Karpas-422 (cell line): ENCODE data around the gene AZIN2. TPM values are rescaled to one million over a fixed set of nuclear protein-coding genes. Genes with fewer than 3 reads are reported as not detected.
"Not testable (repeated sequence)": the region's sequence is repeated elsewhere in the genome, so short reads cannot be mapped to it uniquely, and the experiment has no call there.

Experiments used
- DNase-seq: peaks from one replicate; pipeline ENCODE4 v3.0.0-alpha.2; 2015
- H2AFZ ChIP-seq: fragments of 200-600 bp; sonication (generic); 2 replicates; pipeline ENCODE4 v1.6.1; 2014; ENCODE audit warnings: antibody characterized with exemption, low read length, mixed read lengths
- H3K27ac ChIP-seq: fragments of 200-600 bp; sonication (generic); 2 replicates; pipeline ENCODE4 v1.5.1; 2014; ENCODE audit warnings: mild to moderate bottlenecking, low read length, moderate library complexity
- H3K27me3 ChIP-seq: fragments of 200-600 bp; sonication (generic); 2 replicates; pipeline ENCODE4 v1.6.1; 2014; ENCODE audit warnings: low read length, mixed read lengths
- H3K36me3 ChIP-seq: fragments of 200-600 bp; sonication (generic); 2 replicates; pipeline ENCODE4 v1.6.1; 2014; ENCODE audit warnings: low read length, mixed read lengths; ENCODE audit not compliant: insufficient read depth
- H3K4me1 ChIP-seq: fragments of 200-600 bp; sonication (generic); 2 replicates; pipeline ENCODE4 v1.6.1; 2014; ENCODE audit warnings: mild to moderate bottlenecking, low read length, mixed read lengths
- H3K4me2 ChIP-seq: fragments of 200-600 bp; sonication (generic); 2 replicates; pipeline ENCODE4 v1.6.1; 2014; ENCODE audit warnings: low read length, low read depth, mild to moderate bottlenecking; ENCODE audit not compliant: poor library complexity, severe bottlenecking
- H3K4me3 ChIP-seq: fragments of 200-600 bp; sonication (generic); 2 replicates; pipeline ENCODE4 v1.5.1; 2014; ENCODE audit warnings: mild to moderate bottlenecking, antibody characterized with exemption, low read length, mixed read lengths
- H3K79me2 ChIP-seq: fragments of 200-600 bp; sonication (generic); 2 replicates; pipeline ENCODE4 v1.6.1; 2014; ENCODE audit warnings: mild to moderate bottlenecking, low read length, mixed read lengths
- H3K9ac ChIP-seq: fragments of 200-600 bp; sonication (generic); 2 replicates; pipeline ENCODE4 v1.6.0; 2014; ENCODE audit warnings: low read length
- H3K9me2 ChIP-seq: fragments of 200-600 bp; sonication (generic), shearing (Covaris generic); replicated peaks from 2 replicates; pipeline ENCODE4 v1.6.0; 2014; ENCODE audit warnings: mild to moderate bottlenecking, low read length, moderate library complexity; ENCODE audit not compliant: insufficient read depth
- H3K9me3 ChIP-seq: fragments of 300-700, 200-600 bp; sonication (generic); 2 replicates; pipeline ENCODE4 v1.6.1; 2014; ENCODE audit warnings: low read length, mixed read lengths
- H4K20me1 ChIP-seq: fragments of 200-600 bp; sonication (generic); 2 replicates; pipeline ENCODE4 v1.6.1; 2014; ENCODE audit warnings: mild to moderate bottlenecking, antibody characterized with exemption, low read length, low read depth; ENCODE audit not compliant: insufficient read depth
- total RNA-seq: library from RNA; depleted of rRNA; stranded (reverse); fragments of >200 nt; shearing (Covaris generic); gene quantifications from 2 replicates; pipeline ENCODE4 v1.2.3, GENCODE V29; 2014; ENCODE audit warnings: low replicate concordance

The AZIN2 gene
- total RNA-seq, 1 experiment from 2014 or later, result 0.30 TPM

- Histone ChIP-seq H2AFZ (no peak overlapping the region), H3K9me3 (no peaks in the 10 kb centered on the region), H3K36me3 (0 out of 2 replicates have a peak, but pooled peaks cover 4% of the 10 kb centered on the region), H4K20me1 (no peaks in the 10 kb centered on the region), H3K9ac (no peak overlapping the region), H3K27ac (no peak overlapping the region), H3K27me3 (no peaks in the 10 kb centered on the region), H3K4me1 (peaks cover 28% of the 10 kb centered on the region), H3K79me2 (peaks cover 8% of the 10 kb centered on the region), H3K9me2 (no peaks in the 10 kb centered on the region), H3K4me2 (no peak overlapping the region), H3K4me3 (no peak overlapping the region)
- DNase-seq, result no peak
These were observed 40.8 kb downstream of the AZIN2 start for GRCh38 chr1:33121728-33122127.

- H3K79me2 ChIP-seq, result peaks cover 10% of the 10 kb centered on the region
These were observed 41.7 kb downstream of the AZIN2 start for GRCh38 chr1:33122483-33123178.

GRCh38 chr1:33123266-33123665 is 42.3 kb downstream of the AZIN2 start:
- H2AFZ ChIP-seq, result no peak overlapping the region
- H3K36me3 ChIP-seq, result 0 out of 2 replicates have a peak, but pooled peaks cover 4% of the 10 kb centered on the region
- H3K9me2 ChIP-seq, result no peaks in the 10 kb centered on the region
- no peaks in the 10 kb centered on the region for H3K9me3 ChIP-seq
- peaks cover 34% of the 10 kb centered on the region for H3K4me1 ChIP-seq
- H4K20me1 ChIP-seq, result no peaks in the 10 kb centered on the region
- H3K27ac ChIP-seq, result no peak overlapping the region
- H3K4me3 ChIP-seq, result no peak overlapping the region
- DNase-seq, result no peak
- H3K4me2 ChIP-seq, result no peak overlapping the region
- peaks cover 12% of the 10 kb centered on the region for H3K79me2 ChIP-seq
- no peak overlapping the region for H3K9ac ChIP-seq
- H3K27me3 ChIP-seq, result no peaks in the 10 kb centered on the region

More at GRCh38 chr1:33122483-33123178, 41.7 kb downstream of the AZIN2 start:
- H3K4me2 ChIP-seq, result no peak overlapping the region
- H3K9me3 ChIP-seq, result no peaks in the 10 kb centered on the region
- 0 out of 2 replicates have a peak, but pooled peaks cover 4% of the 10 kb centered on the region for H3K36me3 ChIP-seq
- H3K9ac ChIP-seq, result no peak overlapping the region
- H4K20me1 ChIP-seq, result no peaks in the 10 kb centered on the region
- H3K4me1 ChIP-seq, result peaks cover 28% of the 10 kb centered on the region
- no peak overlapping the region for H2AFZ ChIP-seq
- H3K27me3 ChIP-seq, result no peaks in the 10 kb centered on the region
- no peak overlapping the region for H3K27ac ChIP-seq
- no peaks in the 10 kb centered on the region for H3K9me2 ChIP-seq
- DNase-seq, result no peak
- H3K4me3 ChIP-seq, result no peak overlapping the region

- not testable (repeated sequence) for DNase-seq
These were observed 43.7 kb downstream of the AZIN2 start for GRCh38 chr1:33124647-33125046.

GRCh38 chr1:33126411-33127000 is 45.6 kb downstream of the AZIN2 start:
- H3K4me2 ChIP-seq, result peak overlapping the region; percentile 91
- H3K36me3 ChIP-seq, result 0 out of 2 replicates have a peak, but pooled peaks cover 4% of the 10 kb centered on the region
- H3K79me2 ChIP-seq, result peaks cover 19% of the 10 kb centered on the region
- no peaks in the 10 kb centered on the region for H3K27me3 ChIP-seq
- H3K9me2 ChIP-seq, result no peaks in the 10 kb centered on the region
- H3K9me3 ChIP-seq, result no peaks in the 10 kb centered on the region
- no peak for DNase-seq
- H3K27ac ChIP-seq, result peak overlapping the region; percentile 70
- H3K4me3 ChIP-seq, result peak overlapping the region; percentile 93
- peak overlapping the region; percentile 73 for H2AFZ ChIP-seq
- H3K9ac ChIP-seq, result peak overlapping the region; percentile 86
- no peaks in the 10 kb centered on the region for H4K20me1 ChIP-seq
- peaks cover 26% of the 10 kb centered on the region for H3K4me1 ChIP-seq

More at GRCh38 chr1:33124647-33125046, 43.7 kb downstream of the AZIN2 start:
- not testable (repeated sequence) for H3K4me2 ChIP-seq, H3K9me3 ChIP-seq, H3K4me3 ChIP-seq, H2AFZ ChIP-seq, H3K9ac ChIP-seq, H3K27ac ChIP-seq, H4K20me1 ChIP-seq, H3K9me2 ChIP-seq, H3K27me3 ChIP-seq, H3K36me3 ChIP-seq
- H3K4me1 ChIP-seq, result peaks cover 39% of the 10 kb centered on the region
- H3K79me2 ChIP-seq, result peaks cover 19% of the 10 kb centered on the region

- H4K20me1 ChIP-seq, result no peaks in the 10 kb centered on the region
- H3K9ac ChIP-seq, result peak overlapping the region; percentile 86
These were observed 46.3 kb downstream of the AZIN2 start for GRCh38 chr1:33127001-33127823.

GRCh38 chr1:33128781-33129180 is 47.8 kb downstream of the AZIN2 start:
- H3K9me2 ChIP-seq, result no peaks in the 10 kb centered on the region
- no peak for DNase-seq
- no peaks in the 10 kb centered on the region for H3K9me3 ChIP-seq
- peaks cover 19% of the 10 kb centered on the region for H3K79me2 ChIP-seq
- H3K27ac ChIP-seq, result peak overlapping the region; percentile 90; the same call in 1 of the 2 replicates
- H3K4me3 ChIP-seq, result peak overlapping the region; percentile 81
- H4K20me1 ChIP-seq, result no peaks in the 10 kb centered on the region
- H2AFZ ChIP-seq, result no peak overlapping the region
- 0 out of 2 replicates have a peak, but pooled peaks cover 4% of the 10 kb centered on the region for H3K36me3 ChIP-seq
- peak overlapping the region; percentile 82 for H3K9ac ChIP-seq
- H3K4me1 ChIP-seq, result peaks cover 26% of the 10 kb centered on the region
- H3K27me3 ChIP-seq, result no peaks in the 10 kb centered on the region
- H3K4me2 ChIP-seq, result peak overlapping the region; percentile 90

More at GRCh38 chr1:33127001-33127823, 46.3 kb downstream of the AZIN2 start:
- Histone ChIP-seq H3K79me2 (peaks cover 19% of the 10 kb centered on the region), H3K36me3 (0 out of 2 replicates have a peak, but pooled peaks cover 4% of the 10 kb centered on the region), H2AFZ (peak overlapping the region; percentile 73), H3K9me3 (no peaks in the 10 kb centered on the region), H3K4me3 (peak overlapping the region; percentile 93), H3K4me2 (peak overlapping the region; percentile 91), H3K27me3 (no peaks in the 10 kb centered on the region), H3K9me2 (no peaks in the 10 kb centered on the region), H3K4me1 (peaks cover 26% of the 10 kb centered on the region), H3K27ac (peak overlapping the region; percentile 90)
- peak; percentile 100 for DNase-seq

GRCh38 chr1:33130297-33130696 is 49.3 kb downstream of the AZIN2 start:
- H3K27ac ChIP-seq, result no peak overlapping the region

More at GRCh38 chr1:33130297-33130696, 49.3 kb downstream of the AZIN2 start:
- H3K9ac ChIP-seq, result no peak overlapping the region
- H3K27me3 ChIP-seq, result no peaks in the 10 kb centered on the region
- H3K4me2 ChIP-seq, result no peak overlapping the region
- peaks cover 19% of the 10 kb centered on the region for H3K79me2 ChIP-seq
- no peaks in the 10 kb centered on the region for H4K20me1 ChIP-seq
- no peak overlapping the region for H3K4me3 ChIP-seq
- H3K9me3 ChIP-seq, result no peaks in the 10 kb centered on the region
- peaks cover 26% of the 10 kb centered on the region for H3K4me1 ChIP-seq
- 0 out of 2 replicates have a peak, but pooled peaks cover 1% of the 10 kb centered on the region for H3K36me3 ChIP-seq
- no peak overlapping the region for H2AFZ ChIP-seq
- DNase-seq, result no peak
- no peaks in the 10 kb centered on the region for H3K9me2 ChIP-seq
